ENCODE measurements around the gene KCNIP1. TPM values are rescaled to one million over a fixed set of nuclear protein-coding genes. Genes with fewer than 3 reads are reported as not detected.

KCNIP1 gene
- total and polyA plus RNA-seq, 2 of the 8 experiments (the other 6 are each of a cell fraction or from before 2014, with no cell fraction given) = 0.52 to 0.83 TPM

- no peak overlapping the region for H2AFZ ChIP-seq (ENCODE audit: low read length)
- CTCF ChIA-PET (ENCODE audit: partially characterized antibody) = interaction anchor here (0.8 to 3.9 kb wide), 7 partner anchors 10 to 33 kb away, joined by 3 to 26 read pairs (median 5); no protein-coding TSS in a partner anchor
- H2BK12ac ChIP-seq (ENCODE audit: low read depth, low read length) = peak overlapping the region; percentile 99
- H3K18ac ChIP-seq (ENCODE audit: extremely low read depth, low read length) = peak overlapping the region; percentile 99
- H3K9me3 ChIP-seq (ENCODE audit: insufficient read depth in 2 of 2, low read depth in 1 of 2, low read length in 1 of 2) = no peaks in the 10 kb centered on the region
- peak overlapping the region; percentile 98 for H3K4ac ChIP-seq (replicated peaks; ENCODE audit: insufficient read length, low read depth, low read length)
- H2AK5ac ChIP-seq (ENCODE audit: low read depth, low read length) = peak overlapping the region; percentile 97
- H3K23me2 ChIP-seq (ENCODE audit: low read depth, low read length) = no peaks in the 10 kb centered on the region
- H3K4me2 ChIP-seq (ENCODE audit: insufficient read depth in 1 of 2, low read depth in 2 of 2, low read length in 2 of 2) = no peak overlapping the region
- H3K79me2 ChIP-seq (ENCODE audit: control insufficient read depth in 1 of 2, insufficient read depth in 2 of 2, low read length in 2 of 2) = no peaks in the 10 kb centered on the region
- no peak overlapping the region for H3K56ac ChIP-seq (replicated peaks; ENCODE audit: insufficient read length, low read depth, low read length)
- no peak overlapping the region for H2BK15ac ChIP-seq (ENCODE audit: low read length)
- peak overlapping the region; percentile 100 for H2BK5ac ChIP-seq (ENCODE audit: low read depth, low read length)
- no peaks in the 10 kb centered on the region for H4K20me1 ChIP-seq (replicated peaks in 1 of 2; ENCODE audit: control insufficient read depth in 1 of 2, insufficient read depth in 2 of 2, low read length in 2 of 2)
- DNase-seq (ENCODE audit: low read depth in 1 of 2, low spot score in 2 of 2) (no peak), FAIRE-seq (no peak)
- no peaks in the 10 kb centered on the region for H3K27me3 ChIP-seq (replicated peaks in 1 of 4; ENCODE audit: control insufficient read depth in 3 of 4, extremely low read depth in 1 of 4, insufficient read depth in 3 of 4, low read length in 3 of 4)
- peak overlapping the region; percentile 98 for H2BK20ac ChIP-seq (ENCODE audit: low read length)
- 0 out of 2 replicates have a peak overlapping the region, but pooled peaks have one; percentile 9 for H3K27ac ChIP-seq (ENCODE audit: low read depth, low read length)
- H3K79me1 ChIP-seq (ENCODE audit: low read depth, low read length) = no peaks in the 10 kb centered on the region
- H3K4me3 ChIP-seq (ENCODE audit: extremely low read depth in 1 of 4, insufficient read depth in 2 of 4, low read depth in 3 of 4, low read length in 4 of 4) = no peak overlapping the region
- H3K36me3 ChIP-seq (ENCODE audit: control insufficient read depth in 2 of 4, insufficient read depth in 4 of 4, low read length in 3 of 4) = 0 out of 8 replicates have a peak, but pooled peaks cover 0 to 2% (median 0%) of the 10 kb centered on the region in 4 experiments
- H4K8ac ChIP-seq (ENCODE audit: extremely low read depth, insufficient read depth, low read length) = peak overlapping the region; percentile 45; the same call in 1 of the 2 replicates
- peak overlapping the region; percentile 100 for H4K91ac ChIP-seq (replicated peaks; ENCODE audit: insufficient read length, low read length)
- POLR2A ChIA-PET (ENCODE audit: partially characterized antibody) = interaction anchor here (1.3 to 9.5 kb wide), 5 partner anchors 11 to 30 kb away, joined by 4 to 190 read pairs (median 22); no protein-coding TSS in a partner anchor
- no peak overlapping the region; a peak in 2 of 7 replicates for H3K9ac ChIP-seq (replicated peaks in 1 of 4; ENCODE audit: extremely low read depth in 1 of 4, low read depth in 3 of 4, low read length in 3 of 4)
- H4K5ac ChIP-seq (ENCODE audit: insufficient read length, low read depth, low read length) = peak overlapping the region; percentile 61
- no peak overlapping the region for H3K14ac ChIP-seq (ENCODE audit: insufficient read length)
- WGBS, 2 experiments (ENCODE audit: extremely low coverage in 1 of 2, insufficient coverage in 1 of 2, insufficient read length in 1 of 2, insufficient replicate concordance in 2 of 2, low coverage in 1 of 2, low lambda C conversion rate in 2 of 2, missing lambda C conversion rate in 1 of 2) = 98% methylated on average over 9 of the region's 9 CpGs; no CpG with 5 or more reads in 1 of the 2 experiments
- H3K4me1 ChIP-seq (replicated peaks in 1 of 4; ENCODE audit: control insufficient read depth in 3 of 4, insufficient read depth in 4 of 4, low read length in 3 of 4) = peaks cover 8 to 10% (median 9%) of the 10 kb centered on the region in 4 experiments
- peak overlapping the region; percentile 100 for H2BK120ac ChIP-seq (replicated peaks; ENCODE audit: low read depth, low read length)
- TF ChIP-seq POLR2A (IDR thresholded peaks at IDR 0.05; ENCODE audit: control extremely low read depth in 1 of 2, low read depth in 2 of 2, low read length in 2 of 2) (peak in 1 of 2 experiments; percentile 59; a peak in 1 of 3 replicates), RFX5 (IDR thresholded peaks at IDR 0.05; ENCODE audit: borderline replicate concordance, low read depth, low read length) (no peak), ATF2 (IDR thresholded peaks at IDR 0.05; ENCODE audit: low read length) (no peak), GABPA (IDR thresholded peaks at IDR 0.05; ENCODE audit: borderline replicate concordance, insufficient read depth, low read length) (no peak), KDM1A (IDR thresholded peaks at IDR 0.05; ENCODE audit: borderline replicate concordance, low read length) (no peak), GTF2F1 (IDR thresholded peaks at IDR 0.05; ENCODE audit: borderline replicate concordance, low read depth, low read length) (no peak), CBX5 (IDR thresholded peaks at IDR 0.05; ENCODE audit: low read depth, low read length) (no peak)
- no peak overlapping the region for H3K23ac ChIP-seq (ENCODE audit: insufficient read length)
Measured at GRCh38 chr5:170760113-170760512, 256.3 kb downstream of the KCNIP1 start.

Measured in H1 (cell line).